Measurements from ENCODE around the gene TBC1D1.

Gene TBC1D1

DNA sequence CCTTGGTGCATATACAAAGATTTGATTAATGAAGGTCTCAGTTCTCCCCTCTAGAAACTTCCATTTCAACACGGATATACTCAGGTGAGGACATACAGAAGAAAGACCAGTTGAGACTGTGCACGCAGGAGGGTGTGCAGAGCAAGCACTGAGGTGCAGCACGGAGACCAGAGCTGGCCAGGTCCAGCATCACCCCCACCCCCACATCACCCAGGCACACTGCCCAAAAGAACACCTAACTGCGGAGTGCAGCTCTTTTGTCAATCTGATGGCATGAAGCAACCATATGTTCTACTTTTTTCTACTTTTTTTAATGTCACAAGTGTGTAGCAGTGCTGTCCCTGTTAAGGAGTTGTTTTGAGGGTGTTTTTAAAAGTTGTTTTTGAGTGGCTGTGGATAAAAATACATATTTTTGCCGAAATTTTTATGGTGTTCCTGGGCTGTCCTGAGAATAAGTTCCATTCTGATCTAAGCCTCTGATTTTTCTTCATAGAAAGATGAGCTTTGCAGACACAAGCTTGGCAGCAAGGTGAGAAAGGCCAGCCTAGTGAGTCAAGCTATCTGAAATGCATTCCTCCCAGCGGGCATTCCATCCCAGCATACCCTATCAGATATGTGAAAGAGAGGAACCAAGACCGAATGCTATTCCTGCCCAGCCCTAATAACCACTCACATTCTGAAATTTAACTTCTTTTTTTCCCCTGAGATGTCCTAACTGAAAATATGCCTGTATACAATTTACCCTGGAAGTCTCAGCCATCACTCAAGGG, 243.0 kb downstream of the TBC1D1 start:
- DNase-seq, result no peak

DNA sequence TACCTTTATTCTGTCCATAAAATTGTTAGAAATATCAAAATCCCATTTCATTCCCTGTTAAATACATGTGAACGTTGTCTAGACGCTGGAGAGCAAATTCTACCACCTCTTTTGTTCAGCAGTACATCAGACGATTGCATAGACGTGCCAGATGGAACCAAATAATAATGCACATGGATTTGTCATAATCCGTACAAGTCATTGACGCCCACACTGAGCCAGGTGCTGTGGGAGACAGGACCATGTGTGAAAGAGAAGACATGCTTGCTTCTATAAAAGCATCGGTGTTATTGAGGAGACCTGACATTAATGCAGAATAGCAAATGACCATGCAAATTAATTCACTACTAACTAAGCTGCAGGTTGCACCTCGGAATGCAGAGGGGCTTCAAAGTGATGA, 244.3 kb downstream of the TBC1D1 start:
- DNase-seq, result no peak

DNA sequence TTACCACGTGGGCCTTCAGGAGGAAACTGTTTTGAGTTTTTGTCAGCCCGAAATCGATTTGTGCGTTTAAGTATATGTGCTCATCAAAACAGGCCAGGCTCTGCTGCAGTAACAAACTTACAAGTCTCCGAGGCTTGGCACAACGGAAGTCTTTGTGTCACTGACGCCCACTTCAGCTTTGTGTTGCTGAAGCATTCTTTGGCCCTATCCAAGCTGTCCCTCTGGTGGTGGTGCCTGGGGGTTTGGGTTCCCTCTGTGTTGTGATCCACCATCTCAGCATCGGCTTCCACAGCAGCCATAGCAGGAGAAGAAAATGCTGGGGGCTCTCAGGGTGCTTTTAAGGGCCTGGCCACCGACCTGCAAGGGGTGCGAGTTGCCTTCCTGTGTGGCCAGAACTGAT, 245.7 kb downstream of the TBC1D1 start:
- DNase-seq, result no peak

DNA sequence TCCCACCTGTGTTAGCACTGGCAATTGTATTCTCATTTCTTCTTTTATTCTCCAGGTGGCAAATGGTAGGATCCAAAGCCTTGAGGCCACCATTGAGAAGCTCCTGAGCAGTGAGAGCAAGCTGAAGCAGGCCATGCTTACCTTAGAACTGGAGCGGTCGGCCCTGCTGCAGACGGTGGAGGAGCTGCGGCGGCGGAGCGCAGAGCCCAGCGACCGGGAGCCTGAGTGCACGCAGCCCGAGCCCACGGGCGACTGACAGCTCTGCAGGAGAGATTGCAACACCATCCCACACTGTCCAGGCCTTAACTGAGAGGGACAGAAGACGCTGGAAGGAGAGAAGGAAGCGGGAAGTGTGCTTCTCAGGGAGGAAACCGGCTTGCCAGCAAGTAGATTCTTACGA, 246.2 kb downstream of the TBC1D1 start:
- no peak for DNase-seq

DNA sequence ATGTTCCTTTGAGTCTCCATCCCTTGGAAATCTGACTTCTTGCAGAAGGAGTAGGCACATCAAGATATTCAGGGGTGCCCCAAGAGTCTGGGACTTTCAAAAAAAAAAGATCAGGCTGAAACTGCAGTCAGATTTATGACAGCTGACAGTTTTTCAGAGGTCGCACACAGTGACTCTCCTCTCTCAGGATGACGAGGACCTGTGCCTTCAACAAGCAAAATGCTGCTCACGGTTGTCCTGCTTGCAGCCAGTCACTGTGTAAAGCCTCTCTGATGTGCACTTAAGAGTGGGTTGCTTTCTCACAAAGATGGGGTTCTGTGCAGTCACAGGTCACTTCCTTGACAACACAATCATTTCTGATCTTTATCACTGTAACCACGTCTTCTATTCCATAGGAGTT, 247.5 kb downstream of the TBC1D1 start:
- DNase-seq, result no peak

DNA sequence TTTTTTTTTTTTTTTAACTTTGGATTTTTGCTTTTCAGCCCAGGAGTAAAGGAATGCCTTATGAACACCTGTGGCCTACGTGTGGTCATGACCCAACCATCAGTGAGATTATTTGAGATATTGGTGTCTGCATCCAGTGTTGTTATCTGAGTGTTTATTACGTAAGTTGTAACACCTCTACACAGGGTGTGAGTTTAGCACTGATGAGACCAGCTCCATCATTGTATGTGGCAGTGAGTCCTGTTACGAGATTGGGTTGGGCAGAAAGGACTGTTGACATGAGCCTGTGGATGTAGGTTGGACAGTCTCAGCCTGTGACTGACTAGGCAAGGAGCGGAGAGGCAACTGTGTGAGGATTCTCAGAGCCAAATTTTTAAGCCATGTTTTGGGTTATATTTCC, 248.3 kb downstream of the TBC1D1 start:
- DNase-seq, result no peak

DNA sequence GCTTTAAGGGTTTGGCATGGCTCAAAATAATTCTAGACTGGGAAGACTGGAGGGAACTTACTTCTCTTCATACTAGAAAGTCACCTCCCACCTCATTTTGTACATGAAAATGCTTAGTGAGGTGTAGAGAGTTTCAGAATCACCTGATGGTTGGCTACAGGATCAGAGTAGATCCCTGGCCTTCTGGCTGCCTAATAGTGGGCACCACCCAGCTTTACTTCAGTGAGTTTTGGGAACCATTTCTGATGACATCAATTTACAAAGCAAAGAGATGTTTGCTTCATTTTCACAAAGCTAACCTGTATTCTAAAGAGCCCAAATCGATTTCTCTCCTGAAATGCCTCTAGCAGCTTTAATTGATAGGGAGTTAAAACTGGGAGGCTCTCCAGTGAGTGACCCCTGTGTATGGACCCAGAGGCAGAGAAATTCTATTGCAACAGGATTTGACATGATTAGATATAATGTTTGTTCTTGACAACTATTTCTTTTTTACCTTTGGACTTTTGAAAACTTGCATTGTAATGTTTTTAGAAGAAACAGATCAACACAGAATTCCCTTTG, 249.8 kb downstream of the TBC1D1 start:
- DNase-seq, result no peak

DNA sequence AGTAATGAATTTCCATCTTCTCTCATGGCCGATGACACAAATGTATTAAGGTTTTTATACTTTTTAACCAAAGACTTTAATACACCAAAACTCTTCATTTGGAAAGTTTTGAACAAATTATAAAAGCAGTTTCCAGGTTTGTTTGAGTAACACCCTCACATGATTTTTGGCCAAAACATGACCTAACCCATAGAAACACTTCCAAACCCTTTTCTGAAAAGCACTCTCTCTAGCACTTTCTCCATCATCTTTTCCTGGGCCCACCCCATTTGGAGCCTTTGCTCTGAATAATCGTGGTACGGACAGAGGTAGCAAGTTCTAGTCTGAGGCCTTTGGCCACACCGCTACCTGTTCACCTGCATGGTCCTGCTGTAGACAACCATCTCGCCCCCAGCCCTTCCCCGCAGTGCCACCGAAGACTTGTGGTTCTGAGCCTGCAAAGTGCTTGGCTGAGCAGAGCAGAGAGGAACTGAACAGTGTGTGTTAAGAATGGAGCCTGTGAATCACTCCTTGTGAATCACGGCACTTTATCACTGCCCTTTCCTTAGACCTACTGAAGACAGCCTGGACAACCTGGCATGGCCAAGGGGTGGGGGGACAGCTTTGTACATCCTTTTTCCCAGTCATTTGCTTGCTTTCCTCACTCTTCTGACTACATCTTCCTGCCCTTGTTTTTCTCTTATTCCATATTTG, 251.1 kb downstream of the TBC1D1 start:
- DNase-seq, result no peak

DNA sequence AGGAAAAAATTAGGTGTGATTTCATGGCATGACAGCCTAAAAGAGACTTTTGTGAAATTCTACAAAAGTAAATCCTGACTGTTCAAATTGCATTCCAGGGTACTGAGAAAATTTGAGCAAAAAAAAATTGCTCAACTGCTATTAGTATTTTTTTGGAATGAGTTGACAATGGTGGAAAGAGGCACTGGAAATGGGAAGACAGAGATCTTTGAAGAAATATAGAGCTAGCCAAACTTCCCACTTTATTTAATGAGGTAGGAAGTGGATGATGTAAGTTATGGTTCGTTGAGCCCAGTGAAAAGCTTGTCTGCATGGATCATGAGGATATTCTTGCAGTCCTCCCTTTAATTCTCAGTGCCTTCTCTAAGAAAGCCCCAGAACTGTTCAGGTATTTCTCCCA, 253.1 kb downstream of the TBC1D1 start:
- no peak for DNase-seq

DNA sequence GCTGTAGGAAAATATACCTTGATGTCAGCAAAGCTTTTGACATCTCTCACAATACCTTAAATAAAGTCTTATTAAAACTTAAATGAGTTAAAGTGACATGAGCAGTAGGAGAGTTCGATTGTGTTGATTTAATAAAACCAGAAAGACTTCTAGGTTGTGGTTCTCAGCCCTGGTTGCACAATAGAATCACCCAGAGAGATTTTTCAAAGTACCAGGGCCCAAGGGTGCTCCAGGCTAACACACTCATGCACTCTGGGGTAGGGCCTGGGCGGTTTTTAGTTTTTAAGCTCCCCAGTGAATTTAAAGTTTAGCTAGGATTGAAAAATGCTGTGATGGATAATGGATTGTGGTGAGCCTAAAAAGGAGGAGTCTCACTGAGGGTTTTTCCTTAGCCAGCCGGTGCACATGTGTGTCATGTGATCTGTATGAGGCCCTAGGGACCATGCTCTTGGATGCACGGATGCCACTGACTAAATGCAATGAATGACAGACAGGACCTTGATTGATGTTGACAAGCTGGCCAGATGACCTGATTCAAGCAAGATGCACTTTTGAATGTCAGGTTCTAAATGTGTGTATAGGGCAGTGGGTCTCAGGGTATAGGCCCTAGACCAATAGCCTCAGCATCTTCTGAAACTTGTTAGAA, 254.3 kb downstream of the TBC1D1 start:
- no peak for DNase-seq

DNA sequence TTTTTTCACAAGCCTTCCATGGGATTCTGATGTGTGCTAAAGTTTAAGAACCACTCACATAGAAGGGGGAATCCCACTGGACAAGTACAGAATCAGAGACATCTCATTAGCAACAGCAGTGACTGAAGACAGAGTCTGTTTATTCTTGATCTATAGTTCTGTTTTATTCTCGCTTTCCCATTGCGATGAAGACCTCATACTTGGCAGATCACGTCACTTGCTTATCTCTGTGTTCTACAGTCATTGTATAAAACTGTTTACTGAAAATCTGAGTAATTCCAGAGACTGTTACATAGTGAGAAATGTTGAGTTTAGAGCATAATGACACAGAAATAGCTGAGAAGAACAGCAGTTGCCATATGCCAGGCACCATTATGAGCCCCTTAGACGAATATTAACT, 254.9 kb downstream of the TBC1D1 start:
- DNase-seq, result no peak

DNA sequence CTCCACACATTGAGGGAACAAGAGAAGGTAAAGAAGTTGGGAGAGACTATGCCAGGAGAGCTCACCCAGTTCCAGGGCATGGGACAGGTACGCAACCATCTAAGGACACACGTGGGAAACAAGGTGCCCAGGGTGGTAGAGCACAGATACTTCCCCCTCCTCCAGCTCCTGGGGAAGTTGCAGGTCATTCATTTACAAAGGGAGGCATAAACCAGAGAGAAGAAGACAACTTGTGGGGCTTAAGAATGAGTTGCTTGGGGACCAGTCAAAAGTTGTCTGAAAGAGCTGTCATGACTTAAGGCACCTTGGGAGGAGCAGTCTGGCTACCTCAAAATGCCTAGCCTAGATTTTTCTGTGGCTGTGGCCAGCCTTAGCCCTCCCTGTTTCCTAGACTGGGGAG, 255.5 kb downstream of the TBC1D1 start:
- no peak for DNase-seq

DNA sequence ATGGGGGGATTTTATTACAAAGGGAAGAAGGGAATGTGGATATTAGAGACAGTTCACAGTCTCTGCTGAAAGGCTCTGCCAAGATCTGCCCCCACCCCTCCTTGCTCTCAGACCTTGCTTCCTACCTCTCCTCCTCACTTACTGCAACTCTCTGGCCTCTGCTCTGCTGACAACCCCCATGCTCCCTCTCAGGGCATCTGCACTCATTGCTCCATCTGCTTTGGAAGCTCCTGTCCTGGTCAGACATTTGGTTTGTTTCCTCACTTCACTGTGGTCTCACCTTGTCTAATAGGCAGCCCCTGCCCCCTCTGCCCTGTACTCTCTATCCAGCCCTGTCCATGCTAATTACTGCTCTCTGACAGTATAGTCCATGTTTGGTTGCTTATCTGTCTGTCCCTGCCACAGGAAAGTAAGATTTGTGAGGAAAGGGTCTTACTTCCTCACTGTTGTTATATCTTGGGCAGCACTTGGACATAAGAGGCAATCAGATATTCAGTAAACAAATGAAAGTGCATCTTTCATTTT, 258.6 kb downstream of the TBC1D1 start:
- no peak for DNase-seq

DNA sequence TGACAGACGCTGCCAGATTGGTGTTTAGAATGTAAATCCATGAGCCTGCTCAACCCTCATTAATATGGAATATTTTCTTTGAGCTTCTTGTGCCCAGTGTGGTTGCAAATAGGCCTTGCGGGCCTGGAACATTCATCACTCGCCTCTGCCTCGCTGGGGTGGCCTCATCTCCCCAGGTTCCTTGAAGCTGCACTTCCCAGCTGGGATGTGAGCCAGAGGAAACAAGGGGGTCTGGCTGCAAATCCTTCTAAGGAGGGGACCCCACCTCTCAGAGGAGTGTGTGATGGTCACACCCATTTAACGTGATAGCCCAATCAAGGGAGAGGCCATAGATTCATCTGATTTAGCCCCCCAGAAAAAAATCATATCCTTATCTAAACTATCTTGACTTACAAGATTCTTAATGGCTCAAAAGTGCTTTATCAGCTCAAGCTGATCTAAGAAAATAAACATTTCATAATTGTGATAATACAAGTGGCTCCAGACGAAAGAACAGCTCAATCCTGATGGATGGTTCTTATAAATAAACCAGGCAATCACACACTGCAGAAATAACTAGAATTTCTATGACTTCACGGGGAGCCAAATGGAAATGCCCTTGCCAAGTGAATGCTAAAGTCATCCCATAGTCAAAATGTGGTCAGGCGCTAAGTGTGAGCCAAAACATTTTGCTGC, 259.2 kb downstream of the TBC1D1 start:
- no peak for DNase-seq

DNA sequence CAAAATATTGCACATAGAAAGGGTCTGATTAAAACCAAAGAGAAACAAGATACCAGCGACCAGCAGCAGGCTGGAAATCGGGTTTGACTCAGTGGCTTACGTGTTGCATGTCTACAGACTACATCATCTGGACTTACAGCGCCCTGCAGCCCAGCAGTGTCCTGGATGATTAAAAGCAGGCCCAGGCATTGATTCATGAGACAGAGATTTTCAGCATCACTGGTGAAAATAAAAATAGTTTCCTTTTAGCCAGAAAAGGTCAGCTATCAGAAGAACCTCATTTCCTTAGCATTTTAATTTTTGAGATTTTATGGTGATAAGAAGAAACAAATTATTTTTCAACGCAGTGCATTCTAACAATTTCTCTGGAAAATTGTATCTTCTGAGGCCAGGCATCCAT, 259.9 kb downstream of the TBC1D1 start:
- no peak for DNase-seq

DNA sequence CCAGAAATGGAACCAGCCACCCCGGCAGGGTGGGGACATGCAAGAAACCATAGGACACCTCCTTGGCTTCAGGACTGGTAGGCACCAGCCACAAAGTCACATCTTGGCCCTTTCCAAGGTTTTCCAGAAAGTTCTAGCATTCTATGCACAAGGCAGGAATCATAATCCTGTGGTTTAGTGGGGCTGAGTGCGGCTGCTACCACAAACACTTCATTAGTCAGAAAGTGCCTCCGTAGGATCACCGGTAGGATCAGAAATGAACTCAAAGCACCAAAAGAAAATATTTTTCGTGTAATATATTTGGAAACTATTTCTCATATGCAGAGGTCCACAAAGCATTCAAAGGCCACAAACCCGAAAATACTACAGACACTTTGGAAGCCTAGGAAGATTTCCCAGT, 261.0 kb downstream of the TBC1D1 start:
- DNase-seq, result no peak

DNA sequence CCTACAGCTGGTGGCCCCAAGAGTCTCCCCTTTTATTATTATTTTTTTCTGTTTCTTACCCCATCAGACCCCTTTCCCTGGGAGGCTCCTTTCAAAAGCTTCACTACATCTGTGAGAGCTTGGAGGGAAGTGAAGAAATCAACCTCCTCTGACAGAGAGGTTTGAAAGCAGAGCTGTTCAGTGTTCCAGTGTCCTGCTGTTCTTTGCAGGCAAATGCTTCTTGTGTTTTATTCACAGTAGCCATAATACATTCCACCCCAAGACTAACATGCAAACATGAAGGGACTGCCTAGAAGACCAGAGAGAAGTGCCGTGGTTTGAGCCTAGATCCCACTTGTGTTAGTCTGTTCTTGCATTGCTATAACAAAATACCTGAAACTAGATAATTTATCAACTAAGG, 261.4 kb downstream of the TBC1D1 start:
- no peak for DNase-seq

DNA sequence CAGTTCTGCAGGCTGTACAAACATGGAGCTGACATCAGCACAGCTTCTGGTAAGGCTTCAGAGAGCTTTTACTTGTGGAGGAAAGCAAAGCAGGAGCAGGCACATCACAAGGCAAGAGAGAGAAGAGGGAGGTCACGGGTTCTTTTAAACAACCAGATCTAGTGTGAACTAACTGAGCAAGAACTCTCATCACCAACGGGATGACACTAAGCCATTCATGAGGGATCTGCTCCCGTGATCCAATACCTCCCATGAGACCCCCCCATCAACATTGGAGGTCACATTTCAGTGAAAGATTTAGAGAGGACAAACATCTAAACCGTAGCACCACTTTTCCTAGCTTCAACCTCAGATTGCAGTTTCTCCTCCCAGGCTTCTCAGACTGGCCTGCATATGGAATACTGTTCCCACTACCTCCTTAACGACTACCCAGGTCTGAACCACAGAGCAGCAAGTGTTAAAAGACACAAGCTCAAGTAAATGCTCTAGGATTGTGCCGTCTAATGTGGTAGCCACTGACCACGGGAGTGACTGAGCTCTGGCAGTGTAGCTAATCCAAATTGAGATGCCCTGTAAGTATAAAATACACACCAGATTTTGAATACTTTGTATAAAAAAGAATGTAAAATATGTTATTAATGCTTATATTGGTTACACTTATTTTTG, 262.0 kb downstream of the TBC1D1 start:
- no peak for DNase-seq

DNA sequence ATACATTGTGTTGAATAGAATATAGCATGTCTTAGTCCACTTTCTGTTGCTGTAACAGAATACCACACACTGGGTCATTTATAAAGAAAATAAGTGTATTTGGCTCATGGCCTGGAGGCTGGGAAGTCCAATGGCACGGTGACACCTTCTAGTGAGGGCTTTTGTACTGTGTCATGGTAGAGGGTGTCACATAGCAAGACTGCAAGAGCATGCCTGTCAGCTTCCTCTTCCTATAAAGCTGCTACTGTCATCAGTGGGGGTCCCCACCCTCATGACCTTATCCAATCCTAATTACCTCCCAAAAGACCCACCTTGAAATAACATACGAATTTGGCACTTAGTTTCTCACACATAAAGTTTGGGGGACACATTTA, 262.5 kb downstream of the TBC1D1 start:
- no peak for DNase-seq

DNA sequence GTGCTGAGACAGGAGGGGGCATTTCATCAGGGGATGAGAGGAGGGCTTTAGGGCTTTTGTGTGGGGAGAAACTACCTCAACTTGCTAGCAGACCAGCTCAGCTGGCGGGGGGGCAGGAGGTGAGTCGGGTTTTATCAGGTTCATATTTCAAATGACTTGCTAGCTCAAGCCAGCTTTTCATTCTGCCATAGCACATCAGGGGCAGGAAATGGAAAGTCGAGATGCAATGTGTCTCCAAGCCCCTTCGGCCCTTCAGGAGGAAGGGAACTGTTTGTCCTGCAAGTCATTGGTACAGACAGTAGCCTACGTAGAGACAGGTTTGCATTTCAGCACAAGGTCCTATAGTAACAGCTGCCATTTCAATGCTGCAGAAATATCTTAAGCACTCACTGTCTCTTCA, 263.4 kb downstream of the TBC1D1 start:
- no peak for DNase-seq

DNA sequence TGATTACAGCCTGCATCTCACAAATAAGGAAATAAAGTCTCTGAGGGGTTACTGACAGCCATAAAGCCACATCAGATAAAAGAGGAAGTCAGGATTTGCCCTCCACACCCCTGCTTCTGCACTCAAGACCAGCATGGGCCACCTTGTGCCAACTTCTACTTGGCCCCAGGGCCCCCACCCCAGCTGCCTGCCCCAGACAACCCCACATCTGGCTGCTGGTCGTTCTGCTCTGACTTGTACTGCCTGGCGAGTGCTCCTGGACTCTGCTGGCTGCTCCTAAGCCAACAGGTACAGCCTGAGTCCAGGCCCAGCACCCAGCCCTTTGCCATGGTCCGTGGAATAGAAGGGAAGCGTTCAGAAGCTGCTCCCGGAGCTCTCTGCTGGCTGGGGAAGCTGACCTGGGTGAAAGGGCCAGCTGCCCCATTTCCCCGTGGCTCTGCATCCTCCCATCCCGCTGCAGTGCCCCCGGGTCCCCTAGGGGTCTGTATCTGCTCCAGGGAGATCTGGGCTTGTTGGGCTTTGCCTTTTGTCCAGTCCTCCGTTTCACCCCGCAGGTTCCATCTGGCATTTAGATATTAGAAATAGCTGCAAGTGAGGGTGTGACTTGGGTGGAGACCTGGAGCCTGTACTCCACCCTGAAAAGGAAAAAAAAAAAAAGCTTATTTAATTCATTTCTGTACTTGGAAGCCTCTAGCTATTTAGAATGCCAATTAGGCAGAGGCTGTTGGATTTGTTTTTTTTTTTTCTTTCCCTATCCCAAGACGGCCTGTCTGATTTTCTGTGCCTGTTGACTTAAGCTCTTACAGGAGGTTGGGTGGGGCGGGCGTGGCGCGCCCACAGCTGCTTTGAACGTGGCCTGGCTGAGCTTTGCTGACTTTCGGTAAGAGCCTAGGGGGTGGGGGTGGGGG, 264.1 kb downstream of the TBC1D1 start:
- no peak for DNase-seq
